HG02938 (cell line): ENCODE data around the gene GPATCH2.
"Not testable (repeated sequence)": the region's sequence is repeated elsewhere in the genome, so short reads cannot be mapped to it uniquely, and the experiment has no call there.

ENCODE experiments used
- ATAC-seq: cut with Tn5 transposase; IDR thresholded peaks from one replicate; pipeline ENCODE4 v1.9.1; 2021; ENCODE audit warnings: mild to moderate bottlenecking, moderate library complexity; ENCODE audit not compliant: unreplicated experiment

GPATCH2 gene

GRCh38 chr1:217527151-217527550, 103.7 kb downstream of the GPATCH2 start:
- no peak for ATAC-seq

- ATAC-seq = no peak
Measured at GRCh38 chr1:217526636-217527035, 104.3 kb downstream of the GPATCH2 start.

- ATAC-seq = no peak
Measured at GRCh38 chr1:217525773-217526490, 105.0 kb downstream of the GPATCH2 start.

GRCh38 chr1:217524787-217525520, 105.9 kb downstream of the GPATCH2 start:
- ATAC-seq = no peak

- ATAC-seq = not testable (repeated sequence)
Measured at GRCh38 chr1:217523921-217524320, 107.0 kb downstream of the GPATCH2 start.

- no peak for ATAC-seq
Measured at GRCh38 chr1:217522277-217522676, 108.6 kb downstream of the GPATCH2 start.

- no peak for ATAC-seq
Measured at GRCh38 chr1:217521317-217521716, 109.6 kb downstream of the GPATCH2 start.

- no peak for ATAC-seq
Measured at GRCh38 chr1:217506878-217507277, 124.0 kb downstream of the GPATCH2 start.

- no peak for ATAC-seq
Measured at GRCh38 chr1:217498209-217498608, 132.7 kb downstream of the GPATCH2 start.

- ATAC-seq = peak; percentile 95
Measured at GRCh38 chr1:217495249-217495648, 135.6 kb downstream of the GPATCH2 start.

- peak; percentile 72 for ATAC-seq
Measured at GRCh38 chr1:217494767-217495166, 136.1 kb downstream of the GPATCH2 start.

GRCh38 chr1:217493290-217493689, 137.6 kb downstream of the GPATCH2 start:
- no peak for ATAC-seq

GRCh38 chr1:217484871-217485270, 146.0 kb downstream of the GPATCH2 start:
- no peak for ATAC-seq

GRCh38 chr1:217482356-217483102, 148.4 kb downstream of the GPATCH2 start:
- peak; percentile 99 for ATAC-seq

GRCh38 chr1:217478450-217478849, 152.4 kb downstream of the GPATCH2 start:
- ATAC-seq = no peak

GRCh38 chr1:217472915-217473314, 158.0 kb downstream of the GPATCH2 start:
- ATAC-seq = no peak

- no peak for ATAC-seq
Measured at GRCh38 chr1:217471403-217471802, 159.5 kb downstream of the GPATCH2 start.

GRCh38 chr1:217469983-217470382, 160.9 kb downstream of the GPATCH2 start:
- ATAC-seq = no peak

- no peak for ATAC-seq
Measured at GRCh38 chr1:217465102-217465501, 165.8 kb downstream of the GPATCH2 start.

GRCh38 chr1:217462666-217463065, 168.2 kb downstream of the GPATCH2 start:
- ATAC-seq = no peak

- no peak for ATAC-seq
Measured at GRCh38 chr1:217462159-217462558, 168.7 kb downstream of the GPATCH2 start.

GRCh38 chr1:217457016-217457415, 173.9 kb downstream of the GPATCH2 start:
- ATAC-seq = no peak
